ENCODE measurements around the gene FICD.
A peak's percentile ranks its signal among the peaks of the same experiment; 100 is the strongest.
"Not testable (repeated sequence)": the region's sequence is repeated elsewhere in the genome, so short reads cannot be mapped to it uniquely, and the experiment has no call there.

FICD gene

DNA sequence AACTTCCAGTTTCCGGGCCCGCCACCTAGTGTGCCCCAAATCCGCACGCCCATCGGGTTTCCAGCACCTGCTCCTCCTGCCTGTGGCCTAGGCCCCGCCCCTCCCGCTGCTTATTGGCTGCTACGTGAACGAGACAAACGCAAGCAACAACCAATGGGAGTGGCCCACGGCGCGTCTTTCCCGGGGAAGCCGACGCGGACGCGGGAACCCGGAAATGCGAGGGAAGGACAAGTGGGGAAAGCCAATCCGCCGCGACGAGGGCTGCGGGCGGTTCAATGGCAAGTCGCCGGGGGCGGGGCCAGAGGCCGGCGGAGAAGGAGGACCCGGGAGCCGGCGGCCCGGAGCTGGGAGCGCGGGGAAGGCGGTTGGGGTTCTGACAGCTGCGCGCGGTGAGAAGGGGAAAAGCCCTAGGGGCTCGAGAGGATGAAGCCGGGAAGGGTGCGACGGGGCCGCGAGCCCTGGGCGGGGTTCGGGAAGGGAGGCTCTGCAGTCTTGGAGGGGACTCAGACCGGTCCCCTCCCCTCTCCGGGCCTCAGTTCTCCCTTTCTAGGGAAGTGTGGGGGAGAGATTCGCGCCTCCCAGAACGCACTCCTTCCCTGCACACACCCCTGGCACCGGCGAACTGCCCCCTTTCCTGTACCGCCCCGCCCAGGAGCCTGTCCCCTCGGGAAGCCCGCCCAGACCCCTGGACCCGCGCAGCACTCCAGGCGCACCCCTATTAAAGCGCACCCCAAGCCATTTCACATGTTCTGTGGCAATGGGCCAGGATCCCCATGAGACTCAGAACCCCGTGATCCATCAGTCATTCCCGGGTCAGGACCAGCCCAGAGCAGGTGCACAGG, at the start of gene FICD:
Gene FICD (plus strand): TSS at position 305 of the 842 bp plus-strand sequence. CDS start 1,696 bp downstream, outside the sequence.
- DNase-seq, result peak; percentile 99

DNA sequence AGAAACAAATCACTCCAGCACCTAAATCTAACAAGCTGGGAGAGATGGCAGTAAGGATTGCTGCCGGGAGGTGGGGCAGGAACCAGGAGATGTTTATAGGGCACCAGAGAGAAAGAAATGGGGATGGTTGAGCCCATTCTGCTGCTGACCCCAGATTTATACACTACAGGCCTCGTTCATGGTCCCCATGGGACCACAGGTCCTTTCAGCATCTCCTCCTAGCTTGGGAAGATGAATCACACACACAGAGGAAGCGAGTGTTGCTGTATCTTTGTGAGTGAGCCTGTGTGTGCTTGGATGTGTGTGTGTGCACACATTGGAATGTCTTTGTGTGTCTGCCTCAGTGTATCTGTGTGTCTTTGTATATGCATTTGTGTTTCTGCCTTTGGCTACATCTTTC, 49.7 kb upstream of the FICD start:
- no peak for DNase-seq

GRCh38 chr12:108468196-108468968, 46.7 kb upstream of the FICD start:
- peak; percentile 84 for DNase-seq

- no peak for DNase-seq
Measured at GRCh38 chr12:108473400-108474055, 41.5 kb upstream of the FICD start.

DNA sequence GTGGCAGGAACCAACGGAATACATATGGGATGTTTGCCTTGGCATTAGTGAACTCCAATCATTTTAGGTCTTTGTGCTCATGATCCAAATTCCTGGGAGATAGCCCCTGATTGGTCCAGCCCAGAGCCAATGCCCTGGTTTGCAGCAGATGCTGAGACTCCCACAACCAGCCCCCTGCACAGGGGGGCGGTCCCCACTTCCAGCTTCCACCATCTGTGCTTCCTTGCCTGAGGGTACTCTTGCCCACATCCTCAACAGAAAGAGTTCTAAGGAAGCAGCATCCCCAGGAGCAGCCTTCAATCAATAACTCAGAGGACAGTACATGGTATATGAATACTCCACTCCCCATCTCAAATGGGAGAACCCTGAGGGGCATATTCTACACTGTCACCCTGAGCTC, 39.7 kb upstream of the FICD start:
- peak; percentile 57 for DNase-seq

GRCh38 chr12:108477055-108477880, 37.8 kb upstream of the FICD start:
- DNase-seq, result no peak

DNA sequence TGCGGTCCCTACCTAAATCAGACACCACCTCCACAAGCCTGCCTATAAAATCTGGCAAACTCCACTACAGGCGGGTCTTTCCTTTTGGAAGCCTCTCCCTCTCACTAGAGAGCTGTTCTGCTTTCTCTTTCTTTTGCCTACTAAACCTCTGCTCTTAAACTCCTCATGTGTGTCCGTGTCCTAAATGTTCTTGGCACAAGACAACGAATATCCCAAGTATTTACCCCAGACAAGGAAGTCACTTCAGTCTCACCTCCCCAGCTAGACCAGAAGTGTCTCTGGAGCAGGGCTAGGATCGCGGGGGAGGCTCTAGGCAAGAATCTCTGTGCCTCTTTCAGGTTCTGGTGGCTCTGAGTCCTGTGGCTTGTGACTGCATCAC, 37.2 kb upstream of the FICD start:
- DNase-seq, result no peak

DNA sequence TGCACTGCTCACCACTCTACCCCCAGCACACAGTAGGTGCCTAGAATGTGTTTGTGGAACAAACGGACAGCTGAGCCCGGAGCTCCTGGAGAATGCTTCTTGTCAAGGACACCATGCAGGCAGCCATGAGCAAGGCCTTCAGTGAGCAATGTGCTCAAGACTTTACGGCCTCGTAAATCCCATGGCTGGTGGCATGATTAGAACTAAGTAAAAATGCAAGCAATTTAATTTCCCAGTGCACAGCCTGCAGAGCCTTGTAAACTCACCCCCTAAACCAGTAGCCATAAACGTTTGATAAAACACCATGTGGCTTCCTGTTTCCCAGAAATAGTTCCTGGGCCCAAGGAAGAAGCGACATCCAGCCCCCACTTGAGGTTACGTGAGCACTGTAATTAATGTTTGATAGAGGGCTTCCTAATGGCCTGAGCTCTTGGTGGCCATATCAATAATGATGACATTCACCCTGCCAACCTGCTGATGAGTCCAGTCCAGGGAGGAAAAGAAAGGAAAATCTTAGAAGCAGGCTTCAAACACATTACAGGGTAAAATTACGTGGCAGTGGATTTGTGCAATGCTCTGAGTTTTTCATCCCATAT, 36.4 kb upstream of the FICD start:
- DNase-seq, result no peak

DNA sequence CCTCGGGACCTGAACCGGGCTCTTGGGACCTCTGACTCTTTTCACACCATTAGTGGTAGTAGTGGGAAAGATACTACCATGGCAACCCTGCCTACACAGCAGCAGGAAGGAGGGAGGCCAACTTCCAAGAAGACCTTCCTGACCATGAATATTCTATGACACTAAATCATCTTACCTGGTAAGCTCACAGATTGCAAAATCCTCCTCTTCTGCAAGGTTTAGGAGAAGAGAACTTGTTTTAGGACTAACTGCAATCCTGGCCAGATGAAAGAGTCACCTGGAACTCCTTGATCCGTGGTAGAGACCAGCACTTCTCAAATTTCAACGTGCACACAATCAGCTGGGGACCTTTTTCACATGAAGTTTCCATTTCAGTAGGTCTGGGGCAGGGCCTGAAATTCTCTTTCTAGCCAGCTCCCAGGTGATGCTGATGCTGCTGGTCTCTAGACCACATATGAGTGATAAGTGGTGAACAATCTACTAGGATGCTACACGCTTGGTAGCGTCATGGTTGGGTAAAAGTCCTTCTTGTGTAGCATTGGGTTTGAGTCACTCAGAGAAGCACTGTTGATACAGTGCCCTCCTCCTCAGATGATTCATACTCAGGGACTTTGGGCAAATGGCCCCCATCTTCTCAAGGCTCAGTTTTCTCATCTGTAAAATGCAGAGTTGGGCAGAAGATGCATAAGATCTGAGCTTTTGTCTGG, 35.6 kb upstream of the FICD start:
- DNase-seq, result no peak

DNA sequence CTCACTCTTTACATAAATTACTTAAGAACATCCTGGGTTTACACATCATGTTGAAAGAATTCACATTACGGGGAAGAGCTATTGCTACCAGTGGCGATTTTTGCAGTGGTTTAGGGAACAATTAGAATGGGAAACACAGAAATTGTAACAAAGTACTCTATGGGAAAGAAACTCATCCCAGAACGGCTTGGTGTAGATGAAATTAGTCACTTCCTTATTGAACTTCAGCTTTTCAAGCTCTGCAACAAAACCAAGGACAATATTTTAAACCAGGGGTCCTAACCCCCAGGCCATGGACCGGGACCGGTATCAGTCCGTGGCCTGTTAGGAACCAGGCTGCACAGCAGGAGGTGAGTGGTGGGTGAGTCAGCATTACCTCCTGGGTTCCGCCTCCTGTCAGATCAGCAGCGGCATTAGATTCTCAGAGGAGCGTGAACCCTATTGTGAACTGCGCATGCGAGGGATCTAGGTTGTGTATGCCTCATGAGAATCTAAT, 32.3 kb upstream of the FICD start:
- DNase-seq, result no peak

DNA sequence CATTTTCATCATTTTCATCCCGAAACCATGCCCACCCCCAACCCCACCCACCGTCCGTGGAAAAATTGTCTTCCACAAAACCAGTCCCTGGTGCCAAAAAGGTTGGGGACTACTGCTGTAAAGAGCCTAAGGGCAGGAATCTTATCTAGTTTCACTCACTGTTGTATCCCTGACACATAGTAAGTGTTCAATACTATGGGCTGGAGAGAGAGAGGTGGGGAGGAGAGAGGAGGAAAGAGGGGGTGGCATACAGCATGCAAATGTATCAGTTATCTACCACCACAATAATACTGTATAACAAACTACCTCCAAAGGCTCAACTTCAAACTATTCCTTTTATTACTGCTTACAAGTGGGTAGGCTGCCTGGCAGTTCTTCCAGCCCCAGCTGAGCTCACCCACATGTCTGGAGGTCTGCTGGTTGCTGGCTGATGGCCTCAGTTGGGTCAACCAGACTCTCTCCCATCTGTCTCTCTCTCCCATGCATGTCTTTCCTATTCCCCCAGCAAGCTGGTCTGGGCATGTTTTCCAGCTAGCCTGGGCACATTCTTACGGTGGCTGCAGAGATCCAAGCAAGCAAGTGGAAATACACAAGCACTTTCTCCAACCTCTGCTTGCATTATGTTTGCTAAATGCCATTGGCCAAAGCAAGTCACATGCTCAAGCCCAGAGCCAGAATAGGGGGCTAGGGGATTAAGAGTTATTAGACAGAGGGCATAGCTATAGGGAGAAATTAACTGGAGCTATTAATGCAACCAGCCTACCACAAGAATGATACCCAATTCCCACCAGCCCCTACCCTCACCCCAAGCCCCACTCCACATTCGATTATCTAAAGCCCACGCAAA, 31.6 kb upstream of the FICD start:
- no peak for DNase-seq

DNA sequence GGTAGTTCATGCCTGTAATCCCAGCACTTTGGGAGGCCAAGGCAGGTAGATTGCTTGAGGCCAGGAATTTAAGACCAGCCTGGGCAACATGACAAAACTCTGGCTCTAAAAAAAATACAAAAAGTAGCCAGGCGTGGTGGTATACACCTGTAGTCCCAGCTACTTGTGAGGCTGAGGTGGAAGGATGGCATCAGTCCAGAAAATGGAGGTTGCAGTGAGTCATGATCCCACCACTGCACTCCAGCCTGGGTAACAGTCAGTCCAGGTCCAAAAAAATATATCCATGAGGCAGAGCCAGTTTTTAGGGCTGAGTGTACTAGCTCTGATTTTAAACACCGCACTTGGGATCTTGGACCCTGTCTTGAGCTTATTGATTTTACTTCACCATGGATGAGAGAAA, 30.6 kb upstream of the FICD start:
- DNase-seq, result no peak

DNA sequence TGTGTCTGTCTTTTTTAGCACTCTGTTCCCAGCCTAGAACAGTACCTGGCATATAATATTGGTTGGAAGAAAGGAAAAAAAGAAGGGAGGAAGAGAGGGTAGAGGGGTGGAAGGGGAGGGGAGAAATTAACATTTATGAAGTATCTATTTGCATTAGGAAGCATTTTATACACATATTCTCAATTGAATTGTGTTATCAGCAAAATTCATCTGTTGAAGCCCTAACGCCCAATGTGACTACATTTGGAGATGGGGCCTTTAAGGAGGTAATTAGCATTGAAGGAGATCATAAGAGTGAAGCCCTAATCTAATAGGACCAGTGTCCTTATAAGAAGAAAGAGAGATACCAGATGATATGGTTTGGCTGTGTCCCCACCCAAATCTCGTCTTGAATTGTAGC, 30.2 kb upstream of the FICD start:
- no peak for DNase-seq

DNA sequence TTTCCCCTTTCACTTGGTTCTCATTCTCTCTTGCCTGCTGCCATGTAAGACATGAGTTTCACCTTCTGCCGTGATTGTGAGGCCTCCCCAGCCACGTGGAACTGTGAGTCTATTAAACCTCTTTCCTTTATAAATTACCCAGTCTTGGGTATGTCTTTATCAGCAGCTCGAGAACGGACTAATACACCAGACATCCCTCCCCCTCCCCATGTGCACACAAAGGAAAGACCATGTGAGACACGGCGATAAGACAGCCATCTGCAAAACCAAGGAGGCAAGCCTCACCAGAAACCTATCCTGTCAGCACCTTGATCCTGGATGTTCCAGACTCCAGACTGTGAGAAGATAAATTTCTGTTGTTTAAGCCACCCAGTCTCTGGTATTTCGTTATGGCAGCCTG, 29.7 kb upstream of the FICD start:
- DNase-seq, result not testable (repeated sequence)

DNA sequence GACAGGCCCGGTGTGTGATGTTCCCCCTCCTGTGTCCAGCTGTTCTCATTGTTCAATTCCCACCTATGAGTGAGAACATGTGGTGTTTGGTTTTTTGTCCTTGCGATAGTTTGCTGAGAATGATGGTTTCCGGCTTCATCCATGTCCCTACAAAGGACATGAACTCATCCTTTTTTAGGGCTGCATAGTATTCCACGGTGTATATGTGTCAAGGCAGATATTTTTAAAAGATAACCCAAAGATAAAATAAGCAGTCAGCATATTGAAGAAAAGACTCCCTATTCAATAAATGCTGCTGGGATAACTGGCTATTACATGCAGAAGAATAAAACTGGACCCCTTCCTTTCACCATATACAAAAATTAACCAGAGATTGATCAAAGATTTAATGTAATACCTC, 28.0 kb upstream of the FICD start:
- not testable (repeated sequence) for DNase-seq

GRCh38 chr12:108491256-108491655, 23.8 kb upstream of the FICD start:
- no peak for DNase-seq

DNA sequence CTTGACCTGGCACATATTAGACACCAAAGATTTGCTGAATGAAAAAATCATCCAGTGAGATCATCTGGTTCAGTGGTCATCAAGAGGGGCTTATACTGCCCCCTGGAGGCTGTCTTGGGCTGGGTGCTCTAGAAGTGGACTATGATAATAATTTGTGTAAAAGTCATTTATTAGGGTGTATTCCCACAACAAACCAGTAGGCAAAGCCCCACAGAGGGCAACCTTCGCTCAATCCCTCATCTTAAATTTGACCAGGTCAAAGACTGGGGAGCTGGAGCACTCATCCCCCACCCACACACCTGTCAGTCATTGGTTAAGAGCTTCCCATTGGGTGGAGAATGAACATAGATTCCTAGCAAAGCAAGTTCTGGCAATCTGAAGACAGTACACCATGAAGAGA, 20.0 kb upstream of the FICD start:
- peak; percentile 22 for DNase-seq

DNA sequence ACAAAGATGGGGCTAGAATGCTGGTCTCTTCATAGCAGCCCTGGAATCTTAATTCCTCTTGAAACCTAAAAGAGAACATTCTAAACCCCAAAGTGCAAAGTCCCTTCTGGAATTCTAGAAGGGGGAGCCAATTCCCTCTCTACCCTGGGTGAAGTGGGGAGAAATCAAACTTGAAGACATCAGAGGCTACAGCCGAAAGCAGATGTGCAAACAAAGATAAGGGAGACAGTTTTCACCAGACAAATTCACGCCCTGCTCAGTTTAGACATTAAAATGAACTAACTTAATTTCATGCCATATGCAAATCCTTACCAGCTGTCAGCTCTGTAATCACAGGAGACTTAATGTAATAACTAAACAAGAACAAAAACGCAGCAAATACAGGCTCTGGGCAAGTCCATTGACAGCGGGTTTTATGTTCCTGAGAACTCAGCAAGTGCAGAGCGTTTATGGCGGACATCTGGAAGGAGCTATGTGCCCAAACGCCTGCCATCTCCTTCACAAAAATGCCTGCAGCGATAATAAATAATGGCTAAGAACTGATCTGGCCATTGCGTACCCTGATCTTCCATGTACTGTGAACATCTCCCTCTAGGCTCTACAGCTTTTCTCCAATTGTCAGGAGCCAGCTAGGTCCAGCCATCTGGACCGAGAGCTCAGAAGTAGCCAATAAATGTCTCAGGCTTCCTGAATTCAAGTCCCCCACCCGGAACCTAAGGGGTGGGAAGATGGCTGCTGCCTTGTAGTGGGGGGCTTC, 19.1 kb upstream of the FICD start:
- DNase-seq, result no peak

- DNase-seq, result no peak
Measured at GRCh38 chr12:108498136-108498535, 16.9 kb upstream of the FICD start.

- DNase-seq, result no peak
Measured at GRCh38 chr12:108502922-108503321, 12.2 kb upstream of the FICD start.
